ENCODE data around the gene DOCK2. TPM values are rescaled to one million over a fixed set of nuclear protein-coding genes. Genes with fewer than 3 reads are reported as not detected.

DOCK2 gene
- total and polyA plus RNA-seq, 2 of the 8 experiments (the other 6 are each of a cell fraction or from before 2014, with no cell fraction given) = 3.9 to 5.7 TPM

DNA sequence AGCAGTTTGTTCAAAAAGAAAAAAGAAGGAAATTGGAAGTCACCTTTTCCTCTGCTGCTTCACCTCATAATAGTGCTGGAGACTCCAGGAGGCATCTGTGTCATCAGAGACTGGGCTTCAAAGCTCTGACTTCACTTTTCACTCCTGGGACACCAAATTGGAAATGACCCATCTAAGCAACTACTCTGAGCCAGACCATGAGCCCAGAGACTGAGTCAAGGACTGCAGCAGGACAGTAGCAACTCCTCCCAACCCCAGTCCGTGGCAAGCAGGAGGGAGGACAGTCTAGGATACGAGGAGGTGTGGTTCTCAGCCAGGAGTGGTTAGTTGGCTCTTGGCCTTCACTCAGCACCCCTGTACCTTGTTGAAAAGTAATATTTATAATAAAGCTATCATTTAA lies 211.7 kb downstream of the DOCK2 start (continued):
- TF ChIP-seq CEBPB (IDR thresholded peaks at IDR 0.05; ENCODE audit: low read depth, low read length) = no peak
